SH-SY5Y (cell line): Measurements from ENCODE around the gene PASD1.

ENCODE experiments used
- GATA2 ChIP-seq: IDR thresholded peaks from 2 replicates; pipeline ENCODE4 v1.6.1; 2011; ENCODE audit warnings: mild to moderate bottlenecking, low read depth, low read length
- GATA3 ChIP-seq: IDR thresholded peaks from 2 replicates; pipeline ENCODE4 v1.6.1; 2011; ENCODE audit warnings: low read depth, mild to moderate bottlenecking, low read length, moderate library complexity

GRCh38 chrX:151722241-151722846 is 158.9 kb downstream of the PASD1 start:
- TF ChIP-seq GATA3 (no peak), GATA2 (no peak)
